Peyer's patch (tissue), 4 donors: ENCODE data around the gene WNT1. TPM values are rescaled to one million over a fixed set of nuclear protein-coding genes. Genes with fewer than 3 reads are reported as not detected.
A peak's percentile ranks its signal among the peaks of the same experiment; 100 is the strongest.

Source experiments
- DNase-seq, 3 donors: peaks; one replicate each; pipeline ENCODE4 v3.0.0-alpha.2; 2017 to 2019
- H3K27ac ChIP-seq, 4 donors: fragments of 200-600 bp; sonication (generic); one replicate each; pipeline ENCODE4 v1.5.1; 2016 to 2019
- H3K27me3 ChIP-seq, 2 donors: fragments of 200-600 bp; sonication (generic); one replicate each; pipeline ENCODE4 v1.5.1; 2019
- H3K36me3 ChIP-seq, 3 donors: fragments of 200-600 bp; sonication (generic); one replicate each; pipeline ENCODE4 v1.5.1; 2016 to 2019
- H3K4me1 ChIP-seq, 4 donors: fragments of 200-600 bp; sonication (generic); one replicate each; pipeline ENCODE4 v1.5.1; 2016 to 2019
- H3K4me3 ChIP-seq, 4 donors: fragments of 200-600 bp; sonication (generic); 1 replicate in 3 of 4; 2 replicates in 1 of 4; pipeline ENCODE4 v1.5.1; 2016 to 2019; ENCODE audit warnings: mild to moderate bottlenecking in 1 of 4
- H3K9me3 ChIP-seq, 4 donors: fragments of 200-600 bp; sonication (generic); one replicate each; pipeline ENCODE4 v1.5.1; 2016 to 2019; ENCODE audit warnings: mild to moderate bottlenecking in 1 of 4
- POLR2A ChIP-seq, 2 donors: fragments of 450-650 bp; IDR thresholded peaks; one replicate each; pipeline ENCODE4 v1.5.1; 2017; ENCODE audit warnings: antibody characterized with exemption in 2 of 2, mild to moderate bottlenecking in 2 of 2, moderate library complexity in 2 of 2
- small RNA-seq, 2 donors: library from RNA; depleted of rRNA; stranded (forward); fragments of <200 nt; gene quantifications; one replicate each; pipeline ENCODE3, GENCODE V24; 2016
- total RNA-seq, 4 donors: library from RNA; depleted of rRNA; stranded (reverse); fragments of >200 nt; gene quantifications; one replicate each; pipeline ENCODE4 v1.1.0, GENCODE V29; 2016
- TF ChIP-seq, protein P1 (sequence below), 6 experiments: fragments of 450-650 bp in 4 of 6; fragments of 200-600 bp in 2 of 6; sonication (generic) in 1 of 6; IDR thresholded peaks; one replicate each; pipeline ENCODE4 v1.5.1; 2017 to 2019; ENCODE audit warnings: antibody characterized with exemption in 6 of 6, mild to moderate bottlenecking in 3 of 6, moderate library complexity in 1 of 6

WNT1 gene
- total RNA-seq, 4 donors from 2014 or later, result not detected

DNA sequence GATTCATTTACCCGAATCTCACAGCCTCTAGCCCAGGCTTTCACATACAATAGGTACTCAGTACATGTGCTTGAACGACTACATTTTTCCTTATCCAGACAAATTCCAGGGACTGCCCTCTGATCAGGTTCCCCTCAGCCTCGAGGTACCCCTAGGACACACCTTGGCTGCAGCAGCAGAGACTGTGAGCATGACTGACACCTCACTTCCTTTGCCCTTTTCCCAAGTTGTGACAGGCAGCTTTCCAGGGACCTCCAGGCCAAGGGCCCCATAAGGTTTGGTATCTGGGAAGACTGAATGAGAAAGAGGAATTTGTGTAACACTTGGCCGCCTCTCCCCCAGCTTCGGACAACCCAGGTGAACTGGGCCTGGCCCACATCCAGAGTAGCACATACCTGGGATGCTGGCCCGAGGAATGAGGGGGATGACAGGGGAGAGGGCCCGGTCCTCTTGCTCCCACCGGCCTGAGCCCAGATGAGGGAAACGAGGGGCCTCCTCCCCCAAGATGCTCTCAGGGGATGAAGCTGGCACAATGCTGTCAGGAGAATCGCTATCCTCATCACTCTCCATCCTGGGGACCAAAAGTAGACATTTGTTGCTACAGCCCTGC lies 50.6 kb downstream of the WNT1 start:
- peaks cover 0 to 97% (median 0%) of the 10 kb centered on the region in 3 donors for H3K36me3 ChIP-seq

GRCh38 chr12:49030119-49030518 lies 52.0 kb downstream of the WNT1 start:
- DNase-seq, result no peak
- Histone ChIP-seq H3K27ac (no peak overlapping the region), H3K27me3 (no peaks in the 10 kb centered on the region), H3K4me3 (no peak overlapping the region), H3K36me3 (peaks cover 0 to 97% (median 0%) of the 10 kb centered on the region in 3 donors), H3K9me3 (no peaks in the 10 kb centered on the region), H3K4me1 (no peaks in the 10 kb centered on the region)
- TF ChIP-seq, protein P1, sequence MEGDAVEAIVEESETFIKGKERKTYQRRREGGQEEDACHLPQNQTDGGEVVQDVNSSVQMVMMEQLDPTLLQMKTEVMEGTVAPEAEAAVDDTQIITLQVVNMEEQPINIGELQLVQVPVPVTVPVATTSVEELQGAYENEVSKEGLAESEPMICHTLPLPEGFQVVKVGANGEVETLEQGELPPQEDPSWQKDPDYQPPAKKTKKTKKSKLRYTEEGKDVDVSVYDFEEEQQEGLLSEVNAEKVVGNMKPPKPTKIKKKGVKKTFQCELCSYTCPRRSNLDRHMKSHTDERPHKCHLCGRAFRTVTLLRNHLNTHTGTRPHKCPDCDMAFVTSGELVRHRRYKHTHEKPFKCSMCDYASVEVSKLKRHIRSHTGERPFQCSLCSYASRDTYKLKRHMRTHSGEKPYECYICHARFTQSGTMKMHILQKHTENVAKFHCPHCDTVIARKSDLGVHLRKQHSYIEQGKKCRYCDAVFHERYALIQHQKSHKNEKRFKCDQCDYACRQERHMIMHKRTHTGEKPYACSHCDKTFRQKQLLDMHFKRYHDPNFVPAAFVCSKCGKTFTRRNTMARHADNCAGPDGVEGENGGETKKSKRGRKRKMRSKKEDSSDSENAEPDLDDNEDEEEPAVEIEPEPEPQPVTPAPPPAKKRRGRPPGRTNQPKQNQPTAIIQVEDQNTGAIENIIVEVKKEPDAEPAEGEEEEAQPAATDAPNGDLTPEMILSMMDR (IDR thresholded peaks at IDR 0.05), result no peak
- no peak for TF ChIP-seq POLR2A (IDR thresholded peaks at IDR 0.05)

More for the DNA sequence above, 50.6 kb downstream of the WNT1 start:
- no peaks in the 10 kb centered on the region for H3K4me1 ChIP-seq
- H3K9me3 ChIP-seq, result no peaks in the 10 kb centered on the region
- no peak overlapping the region for H3K27ac ChIP-seq
- H3K27me3 ChIP-seq, result no peaks in the 10 kb centered on the region
- no peak for DNase-seq
- no peak overlapping the region for H3K4me3 ChIP-seq
- TF ChIP-seq, protein P1 (IDR thresholded peaks at IDR 0.05), result no peak
- no peak for TF ChIP-seq POLR2A (IDR thresholded peaks at IDR 0.05)

- Histone ChIP-seq H3K4me1 (no peaks in the 10 kb centered on the region), H3K27ac (no peak overlapping the region), H3K4me3 (no peak overlapping the region), H3K36me3 (peaks cover 0 to 97% (median 0%) of the 10 kb centered on the region in 3 donors), H3K9me3 (no peaks in the 10 kb centered on the region), H3K27me3 (no peaks in the 10 kb centered on the region)
- peak in 1 of 3 donors; percentile 45 for DNase-seq
- TF ChIP-seq, protein P1 (IDR thresholded peaks at IDR 0.05), result no peak
- no peak for TF ChIP-seq POLR2A (IDR thresholded peaks at IDR 0.05)
Measured at GRCh38 chr12:49030714-49031572, 52.8 kb downstream of the WNT1 start.

DNA sequence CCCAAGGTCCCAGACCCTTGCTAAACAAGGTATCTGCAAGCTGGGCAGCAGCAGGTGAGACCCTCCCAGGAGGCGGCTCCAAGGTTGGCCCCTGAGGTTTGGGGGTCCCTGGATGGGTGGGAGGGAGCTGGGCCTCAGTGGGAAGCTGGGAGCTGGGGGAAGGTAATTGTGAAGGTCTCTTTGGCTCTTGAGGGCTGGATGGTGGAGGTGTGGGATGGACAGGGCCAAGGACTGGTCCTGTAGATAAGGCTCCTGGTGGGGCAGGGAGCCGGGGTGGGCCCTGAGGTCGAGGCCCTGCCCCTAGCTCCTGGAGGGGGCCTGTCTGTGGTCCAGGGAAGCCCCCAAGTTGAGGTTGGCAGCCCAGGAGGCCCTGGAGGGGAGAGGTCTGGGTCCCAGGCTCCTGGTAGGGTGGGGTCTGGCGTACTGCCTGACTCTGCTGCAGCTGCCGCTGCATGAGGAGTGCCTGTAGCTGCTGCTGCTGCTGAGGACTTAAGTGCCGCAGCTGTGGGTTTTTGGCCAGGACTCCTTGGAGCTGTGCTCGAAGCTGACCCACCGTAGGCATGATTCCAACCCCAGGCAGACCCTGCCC lies 53.5 kb downstream of the WNT1 start:
- Histone ChIP-seq H3K4me1 (no peaks in the 10 kb centered on the region), H3K36me3 (peaks cover 0 to 95% (median 0%) of the 10 kb centered on the region in 3 donors), H3K27ac (no peak overlapping the region), H3K9me3 (no peaks in the 10 kb centered on the region), H3K4me3 (no peak overlapping the region), H3K27me3 (no peaks in the 10 kb centered on the region)
- DNase-seq, result no peak
- TF ChIP-seq, protein P1 (IDR thresholded peaks at IDR 0.05), result no peak
- no peak for TF ChIP-seq POLR2A (IDR thresholded peaks at IDR 0.05)

Small RNA genes within 50 kb of the gene (small RNA-seq; reads per million reads assigned to genes)
- 0 reads per million in 2 donors for gene RNU6-940P

Other genes with a start within 250 kb of the WNT1 start
- 100 to 1,000 TPM in 3 of 4 donors, 10 to 100 TPM in 1; 71.3 to 175 (median 129) TPM for gene ADCY6, start 189.2 kb upstream of the WNT1 start, total RNA-seq
- 10 to 100 TPM; 10.2 to 47.0 (median 35.6) TPM for gene CACNB3, start 159.8 kb upstream of the WNT1 start, total RNA-seq
- gene DDX23, start 126.2 kb upstream of the WNT1 start, total RNA-seq, result 100 to 1,000 TPM in 2 of 4 donors, 10 to 100 TPM in 2; 68.0 to 143 (median 104) TPM
- gene RND1, start 112.5 kb upstream of the WNT1 start, total RNA-seq, result 1 to 10 TPM in 2 of 4 donors, under 1 TPM in 1, not detected in 1; 0.80 to 2.2 (median 1.6) TPM
- gene FKBP11, start 52.8 kb upstream of the WNT1 start, total RNA-seq, result 10 to 100 TPM in 2 of 4 donors, 1 to 10 TPM in 2; 7.5 to 26.9 (median 12.6) TPM
- gene ARF3, start 20.8 kb upstream of the WNT1 start, total RNA-seq, result 100 to 1,000 TPM in 1 of 4 donors, 10 to 100 TPM in 3; 49.3 to 217 (median 63.5) TPM
- gene WNT10B, start 6.6 kb upstream of the WNT1 start, total RNA-seq, result 1 to 10 TPM in 2 of 4 donors, under 1 TPM in 1, not detected in 1; 0.67 to 1.8 (median 1.7) TPM
- under 1 TPM in 2 of 4 donors, not detected in 2; 0.27 to 0.28 TPM for gene DDN, start 21.1 kb downstream of the WNT1 start, total RNA-seq
- gene PRKAG1, start 40.5 kb downstream of the WNT1 start, total RNA-seq, result 10 to 100 TPM; 34.1 to 42.2 (median 37.9) TPM
- gene KMT2D, start 82.5 kb downstream of the WNT1 start, total RNA-seq, result 100 to 1,000 TPM; 126 to 161 (median 146) TPM
- not detected for gene RHEBL1, start 91.7 kb downstream of the WNT1 start, total RNA-seq
- 1 to 10 TPM in 1 of 4 donors, under 1 TPM in 1, not detected in 2; 0.19 to 2.5 TPM for gene DHH, start 116.5 kb downstream of the WNT1 start, total RNA-seq
- 10 to 100 TPM; 34.7 to 93.7 (median 84.7) TPM for gene LMBR1L, start 132.5 kb downstream of the WNT1 start, total RNA-seq
- 100 to 1,000 TPM; 154 to 578 (median 243) TPM for gene TUBA1B, start 153.1 kb downstream of the WNT1 start, total RNA-seq
- gene TUBA1A, start 210.8 kb downstream of the WNT1 start, total RNA-seq, result 10 to 100 TPM; 16.5 to 50.3 (median 37.0) TPM